Progenitor cell of endocrine pancreas (in vitro differentiated cells): ENCODE data around the gene IL21R. TPM values are rescaled to one million over a fixed set of nuclear protein-coding genes. Genes with fewer than 3 reads are reported as not detected.
A peak's percentile ranks its signal among the peaks of the same experiment; 100 is the strongest.

ENCODE experiments used
- DNase-seq: peaks from one replicate; pipeline ENCODE4 v3.0.0; 2021; ENCODE audit warnings: low spot score; ENCODE audit not compliant: unreplicated experiment
- H3K27ac Mint-ChIP-seq: 2 replicates; pipeline ENCODE4 v1.8.0; 2021; ENCODE audit warnings: mild to moderate bottlenecking, moderate library complexity, mixed read lengths
- H3K27me3 Mint-ChIP-seq: 2 replicates; pipeline ENCODE4 v1.8.0; 2021; ENCODE audit warnings: mixed read lengths
- H3K36me3 Mint-ChIP-seq: 2 replicates; pipeline ENCODE4 v1.8.0; 2022; ENCODE audit warnings: mixed read lengths; ENCODE audit not compliant: insufficient read depth
- H3K4me1 Mint-ChIP-seq: 2 replicates; pipeline ENCODE4 v1.8.0; 2021; ENCODE audit warnings: low read depth, mixed read lengths
- H3K4me3 Mint-ChIP-seq: 2 replicates; pipeline ENCODE4 v1.8.0; 2021; ENCODE audit warnings: low read depth, mild to moderate bottlenecking, moderate library complexity, mixed read lengths
- H3K9me3 Mint-ChIP-seq: 2 replicates; pipeline ENCODE4 v1.8.0; 2021; ENCODE audit warnings: low read depth, mixed read lengths
- long read RNA-seq: library from polyadenylated mRNA; unstranded; transcript quantifications from one replicate; pipeline ENCODE4 v2.0.0, GENCODE V29; 2020
- total RNA-seq: library from RNA; stranded (reverse); gene quantifications from 2 replicates; pipeline ENCODE4 v1.2.1, GENCODE V29; 2021
- TF ChIP-seq, protein P1 (sequence below): fragments of 200-600 bp; sonication (generic); IDR thresholded peaks from one replicate; pipeline ENCODE4 v1.5.0; 2021; ENCODE audit warnings: antibody characterized with exemption, mild to moderate bottlenecking; ENCODE audit not compliant: unreplicated experiment

IL21R gene
- not detected in 2 replicates for total RNA-seq
- long read RNA-seq, result 0 reads

DNA sequence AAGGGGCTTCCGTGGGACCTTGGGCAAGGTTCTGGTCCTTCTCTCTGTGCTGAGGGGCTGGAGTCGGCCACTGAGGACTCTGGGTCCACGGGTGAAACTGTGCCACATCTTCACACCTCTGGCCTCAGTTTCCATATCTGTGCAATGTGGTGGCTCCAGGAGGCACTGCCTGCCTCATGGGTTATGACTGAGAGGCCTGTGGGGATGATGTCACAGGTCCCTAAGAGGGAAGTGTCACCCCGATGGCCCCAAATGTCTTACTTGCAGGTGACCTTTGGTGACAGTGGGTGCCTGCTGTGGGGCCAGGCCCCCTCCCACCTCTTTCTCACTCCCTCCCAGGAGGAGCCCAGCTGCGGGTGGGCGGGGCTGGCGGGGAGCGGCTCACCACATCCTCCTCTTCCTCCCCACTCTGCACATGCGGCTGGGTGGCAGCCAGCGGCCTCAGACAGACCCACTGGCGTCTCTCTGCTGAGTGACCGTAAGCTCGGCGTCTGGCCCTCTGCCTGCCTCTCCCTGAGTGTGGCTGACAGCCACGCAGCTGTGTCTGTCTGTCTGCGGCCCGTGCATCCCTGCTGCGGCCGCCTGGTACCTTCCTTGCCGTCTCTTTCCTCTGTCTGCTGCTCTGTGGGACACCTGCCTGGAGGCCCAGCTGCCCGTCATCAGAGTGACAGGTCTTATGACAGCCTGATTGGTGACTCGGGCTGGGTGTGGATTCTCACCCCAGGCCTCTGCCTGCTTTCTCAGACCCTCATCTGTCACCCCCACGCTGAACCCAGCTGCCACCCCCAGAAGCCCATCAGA is at the start of gene IL21R:
Gene IL21R (plus strand): TSS at position 407 of the 801 bp plus-strand sequence. CDS start 27,898 bp downstream, outside the sequence.
- TF ChIP-seq, protein P1, sequence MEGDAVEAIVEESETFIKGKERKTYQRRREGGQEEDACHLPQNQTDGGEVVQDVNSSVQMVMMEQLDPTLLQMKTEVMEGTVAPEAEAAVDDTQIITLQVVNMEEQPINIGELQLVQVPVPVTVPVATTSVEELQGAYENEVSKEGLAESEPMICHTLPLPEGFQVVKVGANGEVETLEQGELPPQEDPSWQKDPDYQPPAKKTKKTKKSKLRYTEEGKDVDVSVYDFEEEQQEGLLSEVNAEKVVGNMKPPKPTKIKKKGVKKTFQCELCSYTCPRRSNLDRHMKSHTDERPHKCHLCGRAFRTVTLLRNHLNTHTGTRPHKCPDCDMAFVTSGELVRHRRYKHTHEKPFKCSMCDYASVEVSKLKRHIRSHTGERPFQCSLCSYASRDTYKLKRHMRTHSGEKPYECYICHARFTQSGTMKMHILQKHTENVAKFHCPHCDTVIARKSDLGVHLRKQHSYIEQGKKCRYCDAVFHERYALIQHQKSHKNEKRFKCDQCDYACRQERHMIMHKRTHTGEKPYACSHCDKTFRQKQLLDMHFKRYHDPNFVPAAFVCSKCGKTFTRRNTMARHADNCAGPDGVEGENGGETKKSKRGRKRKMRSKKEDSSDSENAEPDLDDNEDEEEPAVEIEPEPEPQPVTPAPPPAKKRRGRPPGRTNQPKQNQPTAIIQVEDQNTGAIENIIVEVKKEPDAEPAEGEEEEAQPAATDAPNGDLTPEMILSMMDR, result no peak
- no peak within 1 kb of the TSS for H3K4me3 Mint-ChIP-seq
- peaks cover 6% of the 10 kb centered on the region for H3K27me3 Mint-ChIP-seq
- no peaks in the 10 kb centered on the region for H3K9me3 Mint-ChIP-seq
- DNase-seq, result no peak
- no peaks in the 10 kb centered on the region for H3K4me1 Mint-ChIP-seq
- H3K36me3 Mint-ChIP-seq, result no peaks in the 10 kb centered on the region
- no peak within 1 kb of the TSS for H3K27ac Mint-ChIP-seq

DNA sequence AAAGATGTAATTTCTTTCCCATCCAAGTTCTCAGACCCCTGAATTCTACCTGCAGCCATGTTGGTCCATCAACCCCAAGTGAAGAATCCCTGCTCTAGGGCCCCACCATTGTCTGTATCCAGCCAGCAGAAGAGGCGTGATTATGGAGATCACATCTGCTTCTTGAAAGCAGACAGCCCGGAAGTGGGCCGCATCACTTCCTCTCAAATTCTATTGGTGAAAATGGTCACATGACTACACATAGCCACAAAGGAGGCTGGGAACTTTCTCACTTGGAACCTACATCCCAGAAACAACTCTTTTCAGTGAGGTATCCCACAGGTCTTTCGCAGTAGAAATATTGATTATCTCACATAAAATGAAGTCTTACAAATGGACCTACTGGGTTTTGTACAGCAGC is 48.1 kb upstream of the IL21R start:
- H3K4me3 Mint-ChIP-seq, result no peak overlapping the region
- no peak for DNase-seq
- H3K4me1 Mint-ChIP-seq, result peaks cover 8% of the 10 kb centered on the region
- TF ChIP-seq, protein P1, result no peak
- no peaks in the 10 kb centered on the region for H3K27me3 Mint-ChIP-seq
- H3K9me3 Mint-ChIP-seq, result no peaks in the 10 kb centered on the region
- peaks cover 37% of the 10 kb centered on the region for H3K36me3 Mint-ChIP-seq
- H3K27ac Mint-ChIP-seq, result no peak overlapping the region

DNA sequence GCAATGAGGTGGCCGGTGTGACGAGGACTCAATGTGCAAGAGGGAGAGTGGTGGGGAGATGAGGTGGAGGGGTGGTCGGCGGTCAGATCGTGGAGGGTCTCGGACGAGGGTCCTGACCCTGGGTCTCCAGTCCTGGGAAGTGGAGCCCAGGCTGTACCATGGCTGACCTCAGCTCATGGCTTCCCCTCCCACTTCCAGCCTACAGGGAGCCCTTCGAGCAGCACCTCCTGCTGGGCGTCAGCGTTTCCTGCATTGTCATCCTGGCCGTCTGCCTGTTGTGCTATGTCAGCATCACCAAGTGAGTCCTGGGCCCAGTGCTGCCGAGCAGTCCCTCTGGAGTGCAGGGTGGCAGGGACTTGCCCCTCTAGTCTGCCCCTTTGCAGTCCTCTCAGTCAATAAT is 46.4 kb upstream of the IL21R start:
- Mint-ChIP-seq H3K27me3 (no peaks in the 10 kb centered on the region), H3K9me3 (no peaks in the 10 kb centered on the region), H3K36me3 (peaks cover 37% of the 10 kb centered on the region), H3K4me1 (no peaks in the 10 kb centered on the region), H3K27ac (no peak overlapping the region), H3K4me3 (no peak overlapping the region)
- no peak for DNase-seq
- TF ChIP-seq, protein P1, result peak; percentile 9

DNA sequence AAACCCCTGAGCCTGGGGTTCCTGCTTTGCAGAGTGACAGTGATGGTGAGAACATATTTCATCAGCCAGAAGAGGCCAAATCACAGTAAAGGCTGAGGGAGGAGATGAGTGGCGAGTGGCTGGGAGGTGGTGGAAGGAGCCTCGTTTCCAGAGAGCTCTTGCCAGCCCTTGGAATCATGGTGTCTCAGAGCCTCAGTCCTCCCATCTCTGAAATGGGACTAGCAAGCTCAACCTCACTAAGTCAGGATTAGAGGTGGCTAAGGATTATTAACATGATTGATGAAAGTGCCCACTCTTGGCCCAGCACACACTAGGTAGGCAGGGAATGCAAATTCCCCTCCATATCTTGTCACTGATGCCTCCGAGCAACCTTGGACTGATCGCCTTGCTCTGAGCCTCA is 45.2 kb upstream of the IL21R start:
- H3K4me3 Mint-ChIP-seq, result no peak overlapping the region

DNA sequence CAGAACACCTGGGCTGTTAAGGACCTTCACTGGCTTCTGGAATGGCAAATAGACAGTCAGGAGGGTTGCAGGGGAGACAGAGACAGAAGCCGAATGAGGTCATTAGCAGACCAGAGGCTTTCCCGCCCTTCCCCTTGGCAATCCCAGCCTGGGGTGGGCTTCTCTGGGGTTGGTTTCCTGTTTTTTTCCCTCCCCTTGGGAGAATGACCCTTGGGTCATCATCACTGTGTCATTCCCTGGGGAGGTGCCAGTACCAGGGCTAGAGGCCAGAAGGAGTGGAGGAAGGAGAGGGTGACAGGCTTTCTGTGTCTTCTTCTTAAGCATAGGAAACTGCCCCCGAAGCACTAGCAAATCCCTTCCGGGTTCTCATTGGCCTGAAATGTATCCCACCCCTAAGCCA is 42.9 kb upstream of the IL21R start:
- Mint-ChIP-seq H3K36me3 (peaks cover 29% of the 10 kb centered on the region), H3K27ac (no peak overlapping the region), H3K4me1 (peaks cover 1% of the 10 kb centered on the region), H3K27me3 (no peaks in the 10 kb centered on the region), H3K9me3 (no peaks in the 10 kb centered on the region), H3K4me3 (no peak overlapping the region)
- TF ChIP-seq, protein P1, result no peak
- no peak for DNase-seq

More for the DNA sequence above, 45.2 kb upstream of the IL21R start:
- H3K27me3 Mint-ChIP-seq, result no peaks in the 10 kb centered on the region
- peaks cover 30% of the 10 kb centered on the region for H3K36me3 Mint-ChIP-seq
- no peaks in the 10 kb centered on the region for H3K9me3 Mint-ChIP-seq
- no peak for DNase-seq
- no peak overlapping the region for H3K27ac Mint-ChIP-seq
- no peaks in the 10 kb centered on the region for H3K4me1 Mint-ChIP-seq
- TF ChIP-seq, protein P1, result no peak
